Measurements from ENCODE around the gene MCF2L2.
"Not testable (repeated sequence)": the region's sequence is repeated elsewhere in the genome, so short reads cannot be mapped to it uniquely, and the experiment has no call there.

MCF2L2 gene, protein sequence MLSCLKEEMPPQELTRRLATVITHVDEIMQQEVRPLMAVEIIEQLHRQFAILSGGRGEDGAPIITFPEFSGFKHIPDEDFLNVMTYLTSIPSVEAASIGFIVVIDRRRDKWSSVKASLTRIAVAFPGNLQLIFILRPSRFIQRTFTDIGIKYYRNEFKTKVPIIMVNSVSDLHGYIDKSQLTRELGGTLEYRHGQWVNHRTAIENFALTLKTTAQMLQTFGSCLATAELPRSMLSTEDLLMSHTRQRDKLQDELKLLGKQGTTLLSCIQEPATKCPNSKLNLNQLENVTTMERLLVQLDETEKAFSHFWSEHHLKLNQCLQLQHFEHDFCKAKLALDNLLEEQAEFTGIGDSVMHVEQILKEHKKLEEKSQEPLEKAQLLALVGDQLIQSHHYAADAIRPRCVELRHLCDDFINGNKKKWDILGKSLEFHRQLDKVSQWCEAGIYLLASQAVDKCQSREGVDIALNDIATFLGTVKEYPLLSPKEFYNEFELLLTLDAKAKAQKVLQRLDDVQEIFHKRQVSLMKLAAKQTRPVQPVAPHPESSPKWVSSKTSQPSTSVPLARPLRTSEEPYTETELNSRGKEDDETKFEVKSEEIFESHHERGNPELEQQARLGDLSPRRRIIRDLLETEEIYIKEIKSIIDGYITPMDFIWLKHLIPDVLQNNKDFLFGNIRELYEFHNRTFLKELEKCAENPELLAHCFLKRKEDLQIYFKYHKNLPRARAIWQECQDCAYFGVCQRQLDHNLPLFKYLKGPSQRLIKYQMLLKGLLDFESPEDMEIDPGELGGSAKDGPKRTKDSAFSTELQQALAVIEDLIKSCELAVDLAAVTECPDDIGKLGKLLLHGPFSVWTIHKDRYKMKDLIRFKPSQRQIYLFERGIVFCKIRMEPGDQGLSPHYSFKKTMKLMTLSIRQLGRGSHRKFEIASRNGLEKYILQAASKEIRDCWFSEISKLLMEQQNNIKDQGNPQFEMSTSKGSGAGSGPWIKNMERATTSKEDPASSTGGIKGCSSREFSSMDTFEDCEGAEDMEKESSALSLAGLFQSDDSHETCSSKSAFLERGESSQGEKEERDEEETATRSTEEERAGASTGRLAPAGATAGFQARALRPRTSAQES

DNA sequence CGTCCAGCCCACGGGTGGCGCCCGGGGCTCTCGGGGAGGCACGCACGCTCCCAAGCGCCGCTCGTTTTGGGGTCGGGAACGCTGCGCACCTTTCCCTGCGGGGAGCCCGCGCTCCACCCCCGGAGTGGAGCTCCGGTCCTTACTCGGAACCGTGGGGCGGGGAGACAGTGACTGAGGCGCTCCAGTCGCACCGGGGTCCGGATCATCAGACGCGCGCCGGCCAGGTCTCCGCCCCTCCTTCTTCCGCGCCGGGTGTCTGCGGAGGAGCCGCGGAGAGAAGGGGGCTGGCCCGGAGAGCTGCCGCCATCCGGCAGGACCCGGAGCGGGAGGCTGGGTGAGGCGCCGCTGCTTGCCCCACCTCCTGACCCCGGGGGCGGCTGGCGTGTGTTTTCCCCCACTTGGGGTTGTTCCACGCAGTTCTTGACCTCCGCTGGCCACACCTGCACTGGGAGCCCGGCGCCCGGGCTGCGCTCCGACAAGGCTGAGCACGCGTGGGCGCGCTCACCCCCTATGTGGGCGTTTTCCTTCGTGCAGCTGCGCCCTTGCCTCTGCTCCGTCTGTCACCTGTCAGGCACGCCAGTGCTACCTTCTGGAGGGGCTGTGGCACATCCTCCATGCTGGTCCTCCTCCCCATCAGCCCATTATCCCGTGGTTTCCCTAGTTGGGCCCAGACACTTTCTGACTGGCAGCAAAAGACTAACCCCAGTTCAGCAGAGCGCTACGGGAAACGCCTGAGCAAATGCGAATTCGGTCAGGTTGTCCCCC, at the start of gene MCF2L2:
Gene MCF2L2 (minus strand): TSS at position 173 of the 765 bp plus-strand sequence. CDS start 642 bp downstream, outside the sequence.
- peak; percentile 64 to 75 for DNase-seq (ENCODE audit: low read depth in 2 of 2)

DNA sequence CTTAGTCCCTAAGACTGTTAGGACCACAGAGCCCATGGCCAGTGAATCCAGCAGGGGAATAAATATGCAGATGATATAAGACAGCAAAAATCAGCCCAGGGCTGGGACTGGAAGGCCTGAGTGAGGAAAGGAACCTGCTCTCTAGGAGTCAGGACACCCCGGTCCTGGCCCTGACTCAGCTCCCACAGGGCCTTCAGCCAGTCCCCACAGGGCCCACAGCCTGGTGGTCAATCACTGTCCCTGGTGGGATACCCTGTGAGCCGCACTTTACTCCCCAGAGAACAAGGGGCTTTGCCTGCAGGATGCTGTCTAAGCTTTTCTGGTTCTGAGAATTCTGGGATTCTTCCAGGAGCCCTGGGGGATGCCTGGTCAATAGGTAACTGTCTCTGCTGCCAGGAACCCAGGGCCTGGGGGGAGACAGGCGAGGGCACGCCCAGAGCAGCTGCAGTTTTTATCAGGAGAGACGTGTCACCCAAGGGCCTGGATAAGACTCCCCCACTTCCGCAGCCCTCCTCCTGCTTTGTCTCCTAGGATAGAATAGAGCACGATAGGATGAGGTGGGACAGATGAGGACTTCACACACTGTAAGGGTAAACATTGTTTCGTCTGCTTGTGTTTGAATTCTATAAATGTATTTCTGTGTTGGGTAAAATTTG, 49.5 kb upstream of the MCF2L2 start:
- no peak for DNase-seq (ENCODE audit: low read depth in 2 of 2)

DNA sequence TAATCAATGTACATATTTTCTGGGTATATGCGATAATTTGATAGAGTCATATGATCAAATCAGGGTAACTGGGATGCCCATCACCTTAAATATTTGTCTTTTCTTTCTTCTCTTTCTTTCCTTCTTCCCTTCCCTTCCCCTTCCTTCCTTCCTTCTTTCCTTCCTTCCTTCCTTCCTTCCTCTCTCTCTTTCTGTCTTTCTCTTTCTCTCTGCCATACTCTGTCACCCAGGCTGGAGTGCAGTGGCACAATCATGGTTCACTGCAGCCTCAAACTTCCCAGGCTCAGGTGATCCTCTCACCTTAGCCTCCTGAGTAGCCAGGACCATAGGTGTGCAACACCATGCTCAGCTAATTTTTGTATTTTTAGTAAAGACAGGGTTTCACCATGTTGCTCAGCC, 47.3 kb upstream of the MCF2L2 start:
- not testable (repeated sequence) for DNase-seq (ENCODE audit: low read depth in 2 of 2)

DNA sequence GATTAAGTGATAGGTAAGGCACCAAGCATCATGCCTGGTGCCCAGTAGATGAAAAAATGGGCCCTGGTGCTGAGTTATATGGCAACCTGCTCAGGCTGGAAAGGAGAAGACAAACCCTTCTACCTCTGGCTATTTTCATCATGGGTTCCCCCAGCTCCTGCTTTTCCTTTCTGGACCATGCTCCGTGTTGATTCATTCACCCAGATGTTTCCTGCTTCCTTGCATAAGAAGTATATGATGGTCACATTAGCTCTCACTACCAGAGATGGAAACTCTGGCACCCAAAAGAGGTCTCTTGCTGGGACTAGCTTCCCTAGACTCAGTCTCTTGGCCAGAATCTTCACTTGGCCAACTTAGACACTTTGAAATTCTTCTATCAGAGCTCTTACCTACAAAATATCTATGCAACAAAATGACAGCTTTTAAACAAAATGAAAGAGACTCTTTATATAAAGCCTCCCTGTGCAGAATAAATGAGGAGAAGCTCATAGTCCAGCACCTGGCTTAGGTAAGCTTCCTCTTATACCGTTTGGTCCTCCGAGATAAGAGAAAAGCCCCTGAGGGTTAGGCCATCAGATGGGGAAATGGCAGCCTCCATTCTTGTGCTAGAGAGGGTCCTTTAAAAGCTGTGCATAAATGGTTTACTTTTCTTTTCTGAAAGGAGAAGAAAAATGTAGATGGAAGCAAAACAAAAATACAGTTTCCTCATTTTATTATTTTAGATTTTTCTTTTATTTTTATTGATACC, 46.8 kb upstream of the MCF2L2 start:
- DNase-seq (ENCODE audit: low read depth in 2 of 2): no peak

DNA sequence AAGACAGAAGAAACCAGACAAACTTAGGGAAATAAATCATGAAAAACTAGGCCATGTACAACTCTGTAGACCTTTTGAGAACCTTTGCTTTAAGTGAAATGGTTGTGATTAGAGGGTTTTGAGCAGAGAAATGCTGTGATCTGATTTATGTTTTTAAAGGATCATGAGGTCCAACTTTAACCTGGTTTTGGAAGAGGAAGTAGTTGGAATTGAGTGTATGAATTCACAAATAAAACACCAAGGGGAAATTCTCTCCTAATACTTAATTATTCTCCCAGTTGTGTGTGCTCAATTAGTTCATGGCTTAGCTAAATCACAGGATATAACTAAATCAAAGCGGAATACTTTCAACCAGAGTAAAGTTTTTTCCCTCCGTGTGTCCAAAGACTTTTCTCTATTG, 45.5 kb upstream of the MCF2L2 start:
- DNase-seq (ENCODE audit: low read depth in 2 of 2): no peak

DNA sequence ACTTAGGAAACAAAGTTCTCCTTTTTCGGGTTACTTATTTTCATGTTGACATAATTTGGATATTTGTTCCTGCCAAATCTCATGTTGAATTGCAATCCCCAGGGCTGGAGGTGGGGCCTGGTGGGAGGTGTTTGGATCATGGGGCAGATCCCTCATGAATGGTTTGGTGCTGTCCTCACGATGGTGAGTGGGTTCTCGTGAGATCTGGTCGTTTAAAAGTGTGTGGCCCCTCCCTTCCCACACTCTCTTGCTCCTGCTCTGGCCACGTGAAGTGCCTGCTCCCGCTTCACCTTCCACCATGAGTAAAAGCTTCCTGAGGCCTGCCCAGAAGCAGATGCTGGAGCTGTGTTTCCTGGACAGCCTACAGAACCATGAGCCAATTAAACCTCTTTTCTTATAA, 43.7 kb upstream of the MCF2L2 start:
- no peak for DNase-seq (ENCODE audit: low read depth in 2 of 2)

DNA sequence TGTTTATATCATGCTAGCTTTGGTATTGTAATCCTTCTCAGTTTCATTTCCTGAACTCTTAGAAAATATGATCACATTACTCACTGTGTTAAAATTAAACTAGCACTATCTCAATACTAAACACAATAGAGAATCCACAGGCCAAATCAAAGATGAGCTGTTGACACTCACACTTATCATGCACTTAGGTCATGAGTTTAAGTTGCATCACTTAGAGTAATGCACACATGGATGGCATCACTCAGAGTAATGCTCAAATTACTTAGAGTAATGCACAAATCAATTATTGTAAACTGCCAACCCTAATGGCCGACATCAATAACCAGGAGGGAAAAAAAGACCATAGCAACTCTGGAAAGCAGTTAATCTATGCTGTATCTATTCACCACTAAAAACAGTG, 40.0 kb upstream of the MCF2L2 start:
- no peak for DNase-seq (ENCODE audit: low read depth in 2 of 2)

DNA sequence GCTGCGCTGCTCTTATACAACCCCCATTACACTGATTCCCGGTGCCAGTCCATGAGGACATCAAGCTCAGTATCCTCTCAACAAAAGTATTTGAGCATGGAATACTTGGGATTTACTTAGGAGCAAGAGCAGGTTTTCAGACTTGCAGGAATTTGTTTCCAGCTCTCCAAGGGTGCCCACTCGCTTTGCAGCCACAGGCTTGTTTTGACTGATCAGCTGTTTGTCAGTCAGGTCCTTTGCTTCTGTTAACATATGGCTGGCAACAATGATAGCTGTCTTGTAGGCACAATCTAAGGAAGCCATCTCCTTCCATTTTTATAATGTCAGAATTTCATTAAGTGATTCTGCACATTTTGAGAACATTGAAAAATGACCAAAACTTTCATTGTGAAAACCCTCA, 38.2 kb upstream of the MCF2L2 start:
- DNase-seq (ENCODE audit: low read depth in 2 of 2): no peak

DNA sequence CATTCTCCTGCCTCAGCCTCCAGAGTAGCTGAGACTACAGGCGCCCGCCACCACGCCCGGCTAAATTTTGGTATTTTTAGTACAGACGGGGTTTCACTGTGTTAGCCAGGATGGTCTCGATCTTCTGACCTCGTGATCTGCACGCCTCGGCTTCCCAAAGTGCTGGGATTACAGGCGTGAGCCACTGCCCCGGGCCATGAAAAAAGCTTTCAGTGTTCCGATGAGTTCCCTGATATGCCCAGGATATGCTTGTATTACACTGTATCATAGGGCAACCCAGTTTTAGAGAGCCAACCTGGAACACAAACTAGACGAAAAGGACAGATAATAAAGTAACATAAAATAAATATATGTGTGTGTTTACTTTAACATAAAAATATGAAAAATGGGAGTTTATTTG, 37.3 kb upstream of the MCF2L2 start:
- not testable (repeated sequence) for DNase-seq (ENCODE audit: low read depth in 2 of 2)

DNA sequence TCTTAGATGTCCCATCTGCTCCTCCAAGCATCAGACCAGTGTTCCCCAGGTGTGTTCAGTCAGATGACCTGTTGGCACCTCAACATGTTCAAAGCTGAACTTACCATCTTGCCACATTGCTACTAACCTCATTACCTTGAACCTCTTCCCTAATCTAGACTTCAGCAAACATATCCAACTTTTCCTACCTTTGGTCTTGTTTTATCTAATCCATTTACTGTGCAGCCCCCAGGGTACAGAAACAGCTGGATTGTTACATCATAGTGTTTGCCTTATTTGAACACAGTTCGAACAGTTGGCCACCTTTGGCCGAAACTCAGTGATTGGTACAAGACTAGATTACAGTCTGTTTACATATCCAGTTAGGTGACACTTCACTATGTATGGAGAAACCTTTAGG, 36.1 kb upstream of the MCF2L2 start:
- no peak for DNase-seq (ENCODE audit: low read depth in 2 of 2)

DNA sequence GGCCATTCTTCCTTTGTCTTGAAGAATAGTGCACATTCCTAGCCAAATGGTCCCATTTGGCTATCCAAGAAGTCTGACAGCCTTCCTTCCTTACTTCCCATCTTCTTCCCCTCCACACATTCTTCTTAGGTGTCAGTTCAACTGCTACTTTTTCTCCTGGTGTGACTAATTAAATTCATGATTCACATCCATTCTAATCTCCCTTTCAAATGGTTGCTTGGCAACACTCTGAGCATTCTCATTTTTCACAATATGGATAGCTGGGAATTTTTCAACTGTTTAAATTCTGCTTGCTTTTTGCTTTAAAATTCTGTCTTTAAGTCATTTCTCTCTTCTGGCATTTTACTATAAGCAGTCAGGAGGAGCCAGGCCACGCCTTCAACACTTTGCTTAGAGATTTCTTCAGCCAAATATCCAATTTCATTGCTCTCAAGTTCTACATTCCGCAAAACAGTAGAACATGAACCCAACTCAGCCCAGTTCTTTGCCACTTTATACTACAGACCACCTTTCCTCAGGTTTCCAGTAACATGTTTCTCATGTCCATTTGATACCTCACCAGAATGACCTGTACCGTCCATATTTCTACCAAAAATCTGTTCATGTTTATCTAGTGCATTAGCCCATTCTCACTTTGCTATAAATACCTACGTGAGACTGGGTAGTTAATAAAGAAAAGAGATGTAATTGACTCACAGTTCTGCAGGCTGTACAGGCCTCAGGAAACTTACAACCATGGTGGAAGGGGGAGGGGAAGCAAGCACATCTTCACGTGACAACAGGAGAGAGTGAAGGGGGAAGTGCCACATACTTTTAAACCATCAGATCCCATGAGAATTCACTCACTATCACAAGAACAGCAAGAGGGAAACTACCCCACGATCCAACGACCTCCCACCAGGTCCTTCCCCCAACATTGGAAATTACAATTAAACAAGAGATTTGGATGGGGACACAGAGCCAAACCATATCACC, 31.9 kb upstream of the MCF2L2 start:
- DNase-seq (ENCODE audit: low read depth in 2 of 2): no peak

DNA sequence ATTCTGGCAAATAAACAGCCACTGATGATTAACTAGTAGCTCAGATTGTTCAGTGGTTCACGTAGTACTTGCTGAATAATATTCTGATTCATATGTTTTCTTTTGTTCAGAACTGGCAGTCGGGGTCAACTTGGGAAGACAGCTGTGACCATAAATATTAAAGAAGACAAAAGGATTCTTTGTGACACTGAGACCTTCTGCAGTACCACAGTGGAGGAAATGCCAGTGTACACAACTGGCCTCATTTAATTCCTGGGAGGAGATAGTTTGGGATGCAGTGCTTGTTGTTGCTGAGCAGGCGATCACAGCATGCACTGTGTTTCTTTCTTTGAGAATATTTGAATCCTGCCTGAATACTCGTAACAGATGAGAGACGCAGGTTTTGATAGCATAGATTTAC, 26.7 kb upstream of the MCF2L2 start:
- DNase-seq (ENCODE audit: low read depth in 2 of 2): no peak

DNA sequence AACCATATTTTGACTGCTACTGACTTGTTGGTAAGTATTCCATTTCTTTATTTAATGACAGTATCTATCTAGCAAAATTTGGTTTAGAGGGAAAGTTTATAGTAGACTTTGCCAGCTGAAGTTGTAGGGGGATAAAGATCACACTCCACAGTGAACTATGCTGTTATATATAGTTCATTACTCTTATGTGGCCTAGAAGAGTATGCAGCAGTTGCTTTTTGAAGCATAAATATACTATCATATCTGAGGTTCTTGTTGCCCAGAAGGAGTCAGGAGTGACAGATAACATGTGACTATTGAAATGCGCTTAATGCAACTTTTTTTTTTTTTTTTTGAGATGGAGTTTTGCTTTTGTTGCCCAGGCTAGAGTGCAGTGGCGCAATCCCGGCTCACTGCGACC, 25.6 kb upstream of the MCF2L2 start:
- no peak for DNase-seq (ENCODE audit: low read depth in 2 of 2)

DNA sequence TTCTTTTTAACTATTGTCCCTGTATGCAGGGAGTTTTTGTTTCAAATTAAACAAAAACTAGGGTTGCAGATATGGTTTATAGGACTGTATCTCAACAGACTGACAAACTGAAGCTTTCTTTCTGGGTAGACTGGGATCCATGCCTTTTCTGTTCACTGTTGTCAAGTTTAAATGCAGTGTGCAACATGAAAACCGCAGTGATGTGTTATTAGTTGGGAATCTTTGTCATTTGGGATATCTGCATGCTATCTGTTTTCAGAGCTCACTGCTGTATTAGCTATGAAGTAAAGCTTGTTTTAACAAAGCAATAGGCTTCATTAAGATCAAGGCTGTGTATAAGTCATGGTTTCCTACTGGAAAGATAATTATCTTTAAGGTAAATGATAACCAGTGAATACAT, 21.4 kb upstream of the MCF2L2 start:
- DNase-seq (ENCODE audit: low read depth in 2 of 2): no peak

DNA sequence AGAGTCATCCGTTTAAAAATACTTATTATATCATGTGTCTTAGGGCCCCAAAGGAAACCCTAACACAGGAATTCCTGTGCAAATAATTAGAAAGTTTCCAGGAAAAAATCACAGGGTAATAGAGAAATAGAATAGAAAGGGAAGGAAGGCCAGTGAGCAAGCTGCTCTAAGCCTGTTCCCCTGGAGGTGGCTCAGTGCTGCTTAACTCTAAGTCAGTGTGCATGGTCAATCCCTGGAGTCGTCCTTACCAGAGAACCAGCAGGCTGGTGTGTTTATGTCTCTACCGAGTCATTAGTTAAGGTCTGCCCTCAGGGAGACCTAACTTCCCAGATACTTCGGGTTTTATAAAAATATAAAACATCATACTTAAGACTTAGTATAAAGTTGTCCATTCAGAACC, 21.0 kb upstream of the MCF2L2 start:
- no peak for DNase-seq (ENCODE audit: low read depth in 2 of 2)

DNA sequence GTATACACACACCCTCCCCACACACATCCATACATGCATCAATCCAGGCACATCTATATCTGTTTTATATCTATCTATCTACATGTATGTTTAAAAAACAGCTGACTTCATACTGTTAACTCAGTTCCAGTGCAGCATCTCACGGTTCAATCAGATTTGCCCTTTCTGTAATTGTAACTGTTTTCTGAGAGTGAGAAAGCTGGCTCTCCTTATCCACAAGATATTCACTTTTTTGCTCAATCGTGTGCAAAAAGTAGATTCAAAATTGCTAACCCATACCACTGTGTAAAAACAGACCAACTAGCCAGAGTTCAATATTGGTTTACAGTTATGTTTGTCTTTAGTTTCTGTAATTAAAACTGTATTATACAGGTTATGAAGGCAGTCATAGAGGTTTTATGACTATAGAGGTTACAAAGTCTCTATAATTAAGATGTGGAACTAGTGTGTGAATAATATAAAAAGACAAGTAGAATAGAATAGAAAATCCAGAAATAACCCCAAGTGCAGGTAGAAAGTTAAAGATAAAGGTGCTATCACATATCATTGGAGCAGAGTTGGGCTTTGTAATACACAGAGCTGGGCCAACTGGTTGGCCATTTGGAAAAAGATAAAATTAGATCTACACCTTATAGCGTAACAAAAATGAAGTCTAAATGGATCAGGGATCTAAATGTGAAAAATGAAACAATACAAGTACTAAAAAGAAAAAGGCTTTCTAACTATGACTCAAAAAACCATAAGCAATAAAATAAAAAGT, 20.1 kb upstream of the MCF2L2 start:
- no peak for DNase-seq (ENCODE audit: low read depth in 2 of 2)

DNA sequence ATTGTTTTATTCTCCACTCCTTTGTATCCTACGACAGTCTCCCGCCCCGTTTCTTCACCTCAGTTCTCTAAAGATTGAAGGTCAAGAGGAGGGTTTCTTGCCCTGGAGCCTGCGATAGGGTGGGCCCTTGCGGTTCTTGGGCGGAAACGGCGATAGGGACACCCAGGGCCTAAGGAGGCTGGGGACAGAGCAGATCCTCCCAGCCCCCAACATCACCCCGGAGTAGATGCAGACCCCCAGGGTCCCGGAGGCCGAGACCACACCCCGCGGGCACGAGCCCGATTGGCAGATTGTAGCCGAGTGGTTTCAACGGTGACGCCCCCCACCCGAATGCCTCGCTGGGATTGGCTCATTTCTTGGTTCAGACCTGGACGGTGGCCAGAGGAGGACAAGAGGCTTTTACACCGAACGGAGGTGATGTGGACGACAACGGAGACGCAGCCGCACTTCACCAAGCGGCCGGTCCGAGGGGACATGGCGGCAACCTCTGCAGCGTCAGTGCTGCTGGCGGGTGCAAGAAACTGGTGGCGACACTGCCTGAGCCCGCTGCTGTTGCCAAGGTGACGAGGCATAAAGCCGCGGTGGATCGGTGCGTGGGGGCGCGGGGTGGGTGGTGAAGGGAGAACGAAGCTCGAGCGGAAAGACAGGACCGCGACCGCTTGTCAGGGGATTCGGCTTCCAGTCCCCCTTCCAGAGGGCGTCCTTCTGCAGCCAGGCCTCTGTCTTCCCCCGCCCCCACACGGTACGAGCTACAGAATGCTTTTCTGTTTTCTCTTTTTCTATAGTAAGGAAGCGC, 19.0 kb upstream of the MCF2L2 start:
- peak; percentile 71 to 72 for DNase-seq (ENCODE audit: low read depth in 2 of 2)

DNA sequence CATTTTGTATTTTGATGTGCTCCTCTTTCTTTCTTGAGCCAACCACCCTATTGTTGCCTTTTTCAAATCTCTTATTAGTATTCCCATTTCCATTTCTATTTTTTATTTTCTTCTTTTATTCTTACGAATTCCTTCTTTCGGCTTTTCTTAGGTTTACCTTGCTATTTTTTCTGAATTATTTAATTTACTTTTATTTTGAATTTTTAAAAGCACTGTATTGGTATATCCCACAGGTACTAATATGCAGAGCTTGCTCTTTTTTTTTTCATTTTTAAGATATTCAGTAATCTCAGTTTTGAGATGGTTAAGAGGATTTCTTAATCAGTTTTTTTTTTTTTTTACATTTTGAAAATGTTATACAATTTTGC, 18.4 kb upstream of the MCF2L2 start:
- DNase-seq (ENCODE audit: low read depth in 2 of 2): no peak
